HG03439 (cell line): ENCODE measurements around the gene MORC3.
"Not testable (repeated sequence)": the region's sequence is repeated elsewhere in the genome, so short reads cannot be mapped to it uniquely, and the experiment has no call there.

Experiments used
- ATAC-seq: cut with Tn5 transposase; IDR thresholded peaks from one replicate; pipeline ENCODE4 v1.9.1; 2021; ENCODE audit warnings: mild to moderate bottlenecking, moderate library complexity; ENCODE audit not compliant: unreplicated experiment

Gene MORC3, protein sequence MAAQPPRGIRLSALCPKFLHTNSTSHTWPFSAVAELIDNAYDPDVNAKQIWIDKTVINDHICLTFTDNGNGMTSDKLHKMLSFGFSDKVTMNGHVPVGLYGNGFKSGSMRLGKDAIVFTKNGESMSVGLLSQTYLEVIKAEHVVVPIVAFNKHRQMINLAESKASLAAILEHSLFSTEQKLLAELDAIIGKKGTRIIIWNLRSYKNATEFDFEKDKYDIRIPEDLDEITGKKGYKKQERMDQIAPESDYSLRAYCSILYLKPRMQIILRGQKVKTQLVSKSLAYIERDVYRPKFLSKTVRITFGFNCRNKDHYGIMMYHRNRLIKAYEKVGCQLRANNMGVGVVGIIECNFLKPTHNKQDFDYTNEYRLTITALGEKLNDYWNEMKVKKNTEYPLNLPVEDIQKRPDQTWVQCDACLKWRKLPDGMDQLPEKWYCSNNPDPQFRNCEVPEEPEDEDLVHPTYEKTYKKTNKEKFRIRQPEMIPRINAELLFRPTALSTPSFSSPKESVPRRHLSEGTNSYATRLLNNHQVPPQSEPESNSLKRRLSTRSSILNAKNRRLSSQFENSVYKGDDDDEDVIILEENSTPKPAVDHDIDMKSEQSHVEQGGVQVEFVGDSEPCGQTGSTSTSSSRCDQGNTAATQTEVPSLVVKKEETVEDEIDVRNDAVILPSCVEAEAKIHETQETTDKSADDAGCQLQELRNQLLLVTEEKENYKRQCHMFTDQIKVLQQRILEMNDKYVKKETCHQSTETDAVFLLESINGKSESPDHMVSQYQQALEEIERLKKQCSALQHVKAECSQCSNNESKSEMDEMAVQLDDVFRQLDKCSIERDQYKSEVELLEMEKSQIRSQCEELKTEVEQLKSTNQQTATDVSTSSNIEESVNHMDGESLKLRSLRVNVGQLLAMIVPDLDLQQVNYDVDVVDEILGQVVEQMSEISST

DNA sequence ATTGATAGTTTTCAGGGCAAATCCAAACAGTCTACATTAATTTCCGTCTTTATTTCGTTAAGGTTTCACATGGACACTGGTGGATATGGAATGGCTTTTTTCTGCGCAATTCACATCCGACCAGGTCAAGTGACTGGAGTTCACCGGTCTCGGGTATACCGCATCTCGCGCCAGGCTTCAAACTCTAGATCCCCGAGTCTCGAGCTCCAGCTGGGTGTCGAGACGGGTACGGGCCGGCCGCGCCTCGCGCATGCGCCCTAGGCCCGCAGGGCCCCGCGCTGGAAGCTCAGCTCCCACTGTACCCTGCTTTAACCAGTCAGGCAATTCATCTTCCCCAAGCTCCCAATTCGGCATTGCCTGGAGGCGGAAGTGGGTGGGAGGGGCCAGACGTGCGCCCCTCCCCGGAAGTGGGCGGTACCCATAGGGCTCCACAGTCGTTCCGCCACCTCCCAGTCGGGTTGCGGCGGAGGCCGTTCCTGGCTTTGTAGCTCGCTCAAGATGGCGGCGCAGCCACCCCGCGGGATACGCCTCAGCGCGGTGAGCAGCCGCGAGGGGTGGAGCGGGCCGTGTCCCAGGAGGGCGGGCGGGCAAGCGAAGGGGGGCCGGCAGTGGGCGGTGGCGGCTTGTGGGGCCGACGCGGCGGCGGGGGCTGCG, at the start of gene MORC3:
Gene MORC3, plus strand, starts transcription at position 431 of the 654 bp plus-strand sequence. Its CDS starts 68 bp downstream, at position 499.
- ATAC-seq, result peak; percentile 93

DNA sequence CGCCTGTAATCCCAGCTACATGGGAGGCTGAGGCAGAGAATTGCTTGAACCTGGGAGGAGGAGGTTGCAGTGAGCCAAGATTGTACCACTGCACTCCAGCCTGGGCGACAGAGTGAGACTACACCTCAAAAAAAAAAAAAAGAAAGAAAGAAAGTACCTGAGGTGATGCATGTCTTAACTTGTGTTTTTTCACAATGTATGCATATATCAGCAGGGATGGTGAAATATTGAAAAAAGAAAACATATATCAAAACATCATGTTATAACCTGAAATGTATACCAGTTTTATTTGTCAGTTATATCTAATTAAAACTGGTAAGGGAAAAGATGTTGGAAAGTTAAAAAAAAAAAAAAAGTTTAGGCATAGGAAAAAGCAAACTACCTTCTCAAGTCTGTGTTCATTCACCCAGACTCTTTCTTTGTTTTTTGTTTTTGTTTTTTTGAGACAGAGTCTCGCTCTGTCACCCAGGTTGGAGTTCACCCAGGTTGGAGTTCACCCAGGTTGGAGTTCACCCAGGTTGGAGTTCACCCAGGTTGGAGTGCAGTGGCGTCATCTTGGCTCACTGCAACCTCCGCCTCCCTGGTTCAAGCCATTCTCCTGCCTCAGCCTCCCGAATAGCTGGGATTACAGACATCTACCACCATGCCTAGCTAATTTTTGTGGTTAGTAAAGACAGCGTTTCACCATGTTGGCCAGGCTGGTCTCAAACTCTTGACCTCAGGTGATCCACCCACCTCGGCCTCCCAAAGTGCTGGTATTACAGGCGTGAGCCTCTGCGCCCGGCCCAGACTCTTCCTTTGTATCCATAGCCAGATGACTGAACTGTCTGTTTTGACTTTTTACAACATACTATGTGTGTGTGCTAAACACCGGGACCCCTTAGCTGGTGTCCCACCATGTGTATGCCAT, 49.0 kb upstream of the MORC3 start:
- not testable (repeated sequence) for ATAC-seq

DNA sequence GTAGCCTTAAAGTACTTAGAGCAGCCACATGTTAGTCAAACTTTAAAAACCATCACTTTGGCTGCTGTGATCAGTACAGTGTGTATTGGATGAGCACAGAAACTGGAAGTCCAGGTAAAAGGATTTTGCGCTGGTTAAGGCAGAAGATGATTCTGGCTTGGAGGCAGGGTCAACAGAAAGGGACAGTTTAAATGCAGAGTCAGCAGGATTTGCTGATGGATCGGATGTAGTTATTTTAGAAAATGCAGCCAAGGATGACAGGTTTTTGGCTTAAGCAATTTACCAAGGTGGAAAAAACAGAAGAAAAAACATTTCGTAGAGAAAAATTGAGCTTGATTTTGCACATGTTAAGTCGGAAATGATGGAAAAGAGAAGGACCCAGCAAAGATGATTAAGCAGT, 45.9 kb upstream of the MORC3 start:
- ATAC-seq, result no peak

DNA sequence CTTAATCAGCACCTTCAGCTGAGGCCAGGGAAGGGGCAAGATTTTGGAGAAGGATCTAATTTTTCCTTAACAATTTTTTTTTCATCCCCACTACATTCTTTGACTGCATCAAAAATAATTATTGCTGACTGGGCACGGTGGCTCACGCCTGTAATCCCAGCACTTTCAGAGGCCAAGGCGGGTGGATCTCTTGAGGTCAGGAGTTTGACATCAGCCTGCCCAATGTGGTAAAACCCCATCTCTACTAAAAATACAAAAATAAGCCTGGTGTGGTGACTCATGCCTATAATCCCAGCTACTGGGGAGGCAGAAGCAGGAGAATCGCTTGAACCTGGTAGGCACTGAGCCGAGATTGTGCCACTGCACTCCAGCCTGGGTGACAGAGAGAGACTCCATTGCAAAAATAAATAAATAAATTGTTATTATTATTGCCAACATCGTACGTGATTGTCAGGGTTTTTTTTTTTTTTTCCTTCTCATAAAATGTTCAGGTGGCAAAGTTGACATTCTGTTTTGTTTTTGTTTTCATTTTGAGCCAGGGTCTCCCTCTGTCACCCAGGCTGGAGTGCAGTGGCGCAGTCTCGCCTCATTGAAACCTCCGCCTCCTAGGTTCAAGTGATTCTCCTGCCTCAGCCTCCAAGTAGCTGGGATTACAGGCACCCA, 37.3 kb upstream of the MORC3 start:
- no peak for ATAC-seq

DNA sequence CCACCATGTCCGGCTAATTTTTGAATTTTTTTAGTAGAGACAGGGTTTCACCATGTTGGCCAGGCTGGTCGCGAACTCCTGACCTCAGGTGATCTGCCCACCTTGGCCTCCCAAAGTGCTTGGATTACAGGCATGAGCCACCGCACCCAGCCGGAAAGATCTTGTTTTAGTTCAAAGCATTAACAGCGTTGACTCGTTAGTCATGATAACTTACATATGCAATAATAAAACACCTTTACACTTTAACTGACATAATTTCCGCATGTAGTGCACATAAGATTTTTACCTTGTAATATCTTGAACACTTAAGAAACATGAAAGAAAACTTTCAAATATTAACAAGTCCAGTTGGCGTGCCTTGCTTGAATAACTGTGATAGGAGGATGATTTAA, 36.8 kb upstream of the MORC3 start:
- not testable (repeated sequence) for ATAC-seq

DNA sequence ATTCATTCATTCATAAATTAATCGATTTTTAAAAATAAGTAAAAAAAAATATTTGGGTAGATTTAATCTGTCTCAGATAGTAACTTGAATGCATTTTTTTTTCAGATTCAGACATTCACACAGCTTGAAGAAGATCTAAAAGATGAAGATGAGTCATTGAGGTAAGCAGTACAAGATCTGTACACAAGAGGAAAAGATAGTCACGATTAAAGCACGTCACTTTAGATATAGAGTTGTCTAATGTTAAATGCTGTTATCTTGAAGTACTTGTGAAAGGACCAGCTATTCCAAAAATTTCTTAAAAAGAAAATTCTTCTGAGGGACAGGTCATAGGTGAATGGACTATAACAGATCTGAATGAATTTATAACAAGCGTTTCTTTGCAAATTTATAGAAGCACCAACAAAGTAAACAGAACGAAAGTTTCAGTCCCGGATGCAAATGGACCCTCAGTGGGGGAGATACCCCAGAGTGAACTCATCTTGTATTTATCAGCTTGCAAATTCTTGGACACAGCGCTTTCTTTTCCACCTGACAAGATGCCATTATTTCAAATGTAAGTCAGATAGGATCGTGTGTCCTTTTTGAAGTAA, 31.2 kb upstream of the MORC3 start:
- no peak for ATAC-seq

DNA sequence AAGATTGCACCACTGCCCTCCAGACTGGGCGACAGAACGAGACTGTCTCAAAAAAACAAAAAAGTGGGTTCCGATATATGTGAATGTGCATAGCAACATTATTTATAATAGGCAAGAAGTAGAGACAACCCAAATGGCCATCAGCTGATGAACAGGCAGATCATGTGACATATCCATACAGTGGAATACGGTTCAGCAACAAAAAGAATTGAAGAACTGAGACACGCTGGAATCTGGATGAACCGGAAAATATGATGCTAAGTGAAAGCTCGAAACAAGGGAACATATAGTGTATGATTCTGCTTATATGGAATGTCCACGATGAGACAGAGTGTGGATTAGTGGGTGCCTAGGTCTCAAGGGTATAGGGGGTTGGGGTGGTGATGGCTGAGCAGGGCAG, 28.5 kb upstream of the MORC3 start:
- no peak for ATAC-seq

DNA sequence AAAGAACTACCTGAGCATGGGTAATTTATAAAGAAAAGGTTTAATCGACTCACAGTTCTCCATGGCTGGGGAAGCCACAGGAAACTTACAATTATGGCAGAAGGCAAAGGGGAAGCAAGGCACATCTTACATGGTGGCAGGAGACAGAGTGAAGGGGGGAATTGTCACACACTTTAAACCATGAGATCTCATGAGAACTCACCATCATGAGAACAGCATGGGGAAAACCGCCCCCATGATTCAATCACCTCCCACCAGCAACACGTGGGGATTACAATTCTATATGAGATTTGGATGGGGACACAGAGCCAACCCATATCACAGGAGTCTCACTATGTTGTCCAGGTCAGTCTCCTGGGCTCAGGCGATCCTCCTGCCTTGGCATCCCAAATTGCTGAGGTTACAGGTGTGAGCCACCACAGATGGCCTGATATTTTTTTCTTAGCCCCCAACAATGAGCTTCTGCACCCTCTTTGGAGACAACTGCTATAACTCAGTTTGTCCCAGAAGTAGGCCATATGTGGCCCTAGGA, 22.5 kb upstream of the MORC3 start:
- no peak for ATAC-seq

DNA sequence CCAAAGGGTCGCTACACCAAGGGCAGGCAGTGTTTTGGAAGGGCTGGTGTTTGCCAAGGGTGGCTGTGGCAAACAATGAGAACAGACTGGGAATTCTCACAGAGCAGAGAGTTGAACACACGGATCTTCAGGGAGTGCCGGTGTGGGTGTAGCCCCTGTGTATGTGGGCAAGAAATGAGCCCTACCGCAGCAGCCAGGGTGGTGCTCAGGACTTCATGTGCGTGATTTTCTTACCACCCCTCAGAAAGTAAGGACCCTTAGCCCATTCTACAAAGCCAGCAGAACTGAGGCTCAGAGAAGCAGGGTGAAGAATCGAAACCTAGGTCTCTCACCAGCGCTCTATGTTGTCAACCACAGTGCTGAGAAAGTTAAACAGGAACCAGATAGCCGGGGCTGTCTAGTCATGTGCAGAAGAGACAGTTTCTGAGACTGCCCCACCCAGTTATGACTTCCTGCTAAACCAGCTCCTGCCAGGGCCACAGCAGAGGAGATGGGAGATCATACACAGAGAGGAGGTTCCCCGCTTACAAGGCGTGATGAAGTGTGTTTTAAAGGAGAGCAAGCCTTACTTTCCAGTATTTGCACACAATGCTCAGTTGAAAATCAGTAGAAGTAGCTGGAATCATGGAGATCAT, 21.9 kb upstream of the MORC3 start:
- peak; percentile 92 for ATAC-seq

DNA sequence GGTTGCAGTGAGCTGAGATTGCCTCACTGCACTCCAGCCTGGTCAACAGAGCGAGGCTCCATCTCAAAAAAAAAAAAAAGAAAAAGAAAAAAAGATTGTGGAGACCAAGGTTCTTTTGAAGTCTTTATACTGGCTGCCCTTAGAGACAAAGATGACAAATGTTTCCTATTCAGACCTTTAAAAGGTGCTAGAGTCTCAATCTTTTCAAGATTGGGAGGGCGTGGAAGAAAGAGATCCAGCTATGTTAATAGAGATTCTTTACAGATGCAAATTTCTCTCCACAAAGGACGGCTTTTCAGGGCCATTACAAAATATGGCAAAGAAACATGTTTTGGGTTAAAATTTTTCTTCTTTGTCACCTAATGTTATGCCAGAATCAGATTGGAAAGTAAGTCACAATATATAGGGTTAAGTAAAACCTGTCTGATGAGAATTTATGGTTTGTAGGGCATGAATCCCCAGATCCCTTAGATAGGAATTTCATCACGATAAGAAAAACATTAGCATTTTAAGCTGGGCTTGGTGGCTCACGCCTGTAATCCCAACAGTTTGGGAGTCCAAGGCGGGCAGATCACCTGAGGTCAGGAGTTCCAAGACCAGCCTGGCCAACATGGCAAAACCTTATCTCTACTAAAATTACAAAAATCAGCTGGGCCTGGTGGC, 13.0 kb upstream of the MORC3 start:
- ATAC-seq, result no peak

DNA sequence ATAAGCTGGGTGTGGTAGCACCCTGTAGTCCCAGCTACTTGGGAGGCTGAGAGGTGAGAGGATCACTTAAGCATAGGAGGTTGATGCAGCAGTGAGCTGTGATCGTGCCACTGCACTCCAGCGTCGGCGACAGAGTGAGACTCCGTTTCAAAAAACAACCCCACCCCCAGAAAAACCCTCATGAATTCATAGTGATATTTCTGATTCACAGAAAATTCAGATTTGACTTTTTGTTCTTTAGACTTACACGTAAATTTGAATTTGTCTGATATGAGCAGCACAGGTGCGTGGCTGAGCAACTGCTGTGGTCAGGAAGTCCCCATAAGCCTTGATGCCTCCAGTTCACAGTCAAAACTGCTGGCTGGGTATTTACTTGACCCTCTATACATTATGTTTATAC, 10.0 kb upstream of the MORC3 start:
- peak; percentile 94 for ATAC-seq

DNA sequence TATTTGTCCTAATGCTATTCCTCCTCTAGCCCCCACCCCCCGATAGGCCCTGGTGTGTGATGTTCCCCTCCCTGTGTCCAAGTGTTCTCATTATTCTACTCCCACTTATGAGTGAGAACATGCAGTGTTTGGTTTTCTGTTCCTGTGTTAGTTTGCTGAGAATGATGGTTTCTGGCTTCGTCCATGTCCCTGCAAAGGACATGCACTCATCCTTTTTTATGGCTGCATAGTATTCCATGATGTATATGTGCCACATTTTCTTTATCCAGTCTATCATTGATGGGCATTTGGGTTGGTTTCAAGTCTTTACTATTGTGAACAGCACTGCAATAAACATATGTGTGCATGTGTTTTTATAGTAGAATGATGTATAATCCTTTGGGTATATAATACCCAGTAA, 6.6 kb upstream of the MORC3 start:
- ATAC-seq, result not testable (repeated sequence)

DNA sequence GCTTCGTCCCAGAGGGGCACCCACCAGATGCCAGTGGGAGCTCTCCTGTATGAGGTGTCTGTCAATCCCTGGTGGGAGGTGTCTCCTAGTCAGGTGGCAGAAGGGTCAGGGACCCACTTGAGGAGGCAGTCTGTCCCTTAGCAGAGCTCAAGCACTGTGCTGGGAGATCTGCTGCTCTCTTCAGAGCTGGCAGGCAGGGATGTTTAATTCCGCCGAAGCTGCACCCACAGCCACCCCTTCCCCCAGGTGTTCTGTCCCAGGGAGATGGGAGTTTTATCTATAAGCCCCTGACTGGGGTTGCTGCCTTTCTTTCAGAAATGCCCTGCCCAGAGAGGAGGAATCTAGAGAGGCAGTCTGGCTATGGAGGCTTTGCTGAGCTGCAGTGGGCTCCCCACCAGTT, 4.0 kb upstream of the MORC3 start:
- not testable (repeated sequence) for ATAC-seq

DNA sequence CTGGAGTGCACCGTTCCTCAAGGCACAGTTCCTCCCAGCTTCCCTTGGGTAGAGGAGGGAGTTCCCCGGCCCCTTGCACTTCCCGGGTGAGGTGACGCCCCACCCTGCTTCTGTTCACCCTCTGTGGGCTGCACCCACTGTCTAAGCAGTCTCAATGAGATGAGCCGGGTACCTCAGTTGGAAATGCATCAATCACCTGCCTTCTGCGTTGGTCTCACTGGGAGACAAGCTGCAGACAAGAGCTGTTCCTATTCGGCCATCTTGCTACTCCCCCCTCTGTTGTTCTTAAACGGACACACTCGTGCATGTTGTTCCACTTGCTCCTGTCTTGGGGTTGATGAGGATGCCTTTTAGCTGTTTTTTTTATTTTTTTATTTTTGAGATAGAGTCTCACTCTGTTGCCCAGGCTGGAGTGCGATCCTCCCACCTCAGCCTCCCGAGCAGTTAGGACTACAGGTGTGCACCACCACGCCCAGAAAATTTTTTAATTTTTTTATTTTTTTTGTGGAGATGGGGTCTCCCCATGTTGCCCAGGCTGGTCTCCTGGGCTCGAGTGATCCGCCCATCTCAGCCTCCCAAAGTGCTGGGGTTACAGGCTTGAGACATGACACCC, 3.0 kb upstream of the MORC3 start:
- no peak for ATAC-seq

DNA sequence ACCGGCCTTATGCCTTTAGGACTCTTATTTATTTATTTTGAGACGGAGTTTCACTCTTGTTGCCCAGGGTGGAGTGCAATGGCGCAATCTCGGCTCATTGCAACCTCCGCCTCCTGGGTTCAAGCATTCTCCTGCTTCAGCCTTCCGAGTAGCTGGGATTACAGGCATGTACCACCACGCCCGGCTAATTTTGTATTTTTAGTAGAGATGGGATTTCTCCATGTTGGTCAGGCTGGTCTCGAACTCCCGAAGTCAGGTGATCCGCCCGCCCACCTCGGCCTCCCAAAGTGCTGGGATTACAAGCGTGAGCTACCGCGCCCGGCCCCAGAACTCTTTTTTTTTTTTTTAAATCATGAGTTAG, 611 bp upstream of the MORC3 start:
- not testable (repeated sequence) for ATAC-seq

DNA sequence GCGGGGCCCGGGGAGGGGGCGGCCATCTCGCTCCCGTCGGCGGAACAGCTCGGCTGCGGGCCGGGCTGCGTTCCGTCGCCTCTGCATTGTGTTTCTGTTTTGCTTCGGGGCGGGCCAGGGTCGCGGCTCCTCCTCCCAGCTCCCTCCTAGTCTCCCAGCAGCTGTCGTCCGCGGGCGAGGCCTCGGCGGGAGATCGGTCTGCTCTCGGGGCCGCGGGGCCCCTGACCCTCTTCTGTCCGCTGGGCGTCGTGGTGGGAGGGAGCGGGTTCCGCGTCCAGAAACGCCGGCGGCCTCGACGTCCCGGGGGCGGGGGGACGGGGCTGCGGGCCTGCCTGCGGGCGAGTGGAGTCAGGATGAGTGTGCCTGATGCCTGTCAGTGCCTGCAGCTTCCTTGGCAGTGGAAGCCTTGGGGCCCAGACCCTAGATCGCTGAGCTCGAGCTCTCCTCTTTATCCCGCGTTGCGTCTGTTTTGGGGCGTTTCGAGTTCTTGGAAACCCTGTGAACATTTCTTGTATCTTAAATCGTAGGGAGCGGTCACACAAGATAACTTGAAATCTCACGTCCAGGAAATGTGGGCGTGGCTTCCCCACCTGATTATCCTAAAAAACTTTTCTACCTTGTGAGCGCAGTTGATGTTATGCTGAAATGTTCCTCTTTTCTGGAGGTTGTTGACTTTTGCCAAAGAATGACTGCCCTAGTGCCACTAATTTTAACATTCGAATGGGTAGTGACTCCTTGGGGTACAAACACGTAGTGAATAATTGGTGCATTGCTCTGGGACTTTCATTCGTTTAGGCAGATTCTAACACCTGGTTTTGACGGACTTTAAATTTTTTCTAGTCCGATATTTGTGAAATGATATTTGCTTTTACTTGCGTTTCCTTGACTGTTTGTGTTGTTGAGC, 676 bp downstream of the MORC3 start:
- peak; percentile 42 for ATAC-seq
